GM12878 (cell line): ENCODE results near the gene BTG4. TPM values are rescaled to one million over a fixed set of nuclear protein-coding genes. Genes with fewer than 3 reads are reported as not detected.
A peak's percentile ranks its signal among the peaks of the same experiment; 100 is the strongest.

Experiments
- ASH2L ChIP-seq: fragments of 300-600, 200-600 bp; sonication (generic); IDR thresholded peaks from 2 replicates; pipeline ENCODE4 v1.6.1; 2017; ENCODE audit warnings: low read depth, mild to moderate bottlenecking, borderline replicate concordance
- ATF7 ChIP-seq: fragments of 450-650 bp; IDR thresholded peaks from 2 replicates; pipeline ENCODE4 v1.6.1; 2016; ENCODE audit warnings: low read depth, mild to moderate bottlenecking
- CEBPZ ChIP-seq: fragments of 150-350 bp; IDR thresholded peaks from 2 replicates; pipeline ENCODE4 v1.6.1; 2016; ENCODE audit warnings: low read depth, low read length
- CHD2 ChIP-seq: IDR thresholded peaks from 2 replicates; pipeline ENCODE4 v1.6.1; 2011; ENCODE audit warnings: low read depth, low read length, improper control_type of control experiment, borderline replicate concordance
- E4F1 ChIP-seq: fragments of 450-650 bp; IDR thresholded peaks from 2 replicates; pipeline ENCODE4 v1.6.1; 2018; ENCODE audit warnings: borderline replicate concordance, mild to moderate bottlenecking; ENCODE audit not compliant: partially characterized antibody
- FOXM1 ChIP-seq: IDR thresholded peaks from 2 replicates; pipeline ENCODE4 v1.6.1; 2012; ENCODE audit warnings: low read depth, mild to moderate bottlenecking, inconsistent platforms, low read length, moderate library complexity
- IRF4 ChIP-seq: IDR thresholded peaks from 2 replicates; pipeline ENCODE4 v1.6.1; 2011; ENCODE audit warnings: low read depth, low read length
- JUNB ChIP-seq: IDR thresholded peaks from 2 replicates; pipeline ENCODE4 v1.6.1; 2016; ENCODE audit warnings: antibody characterized with exemption, mild to moderate bottlenecking
- KLF5 ChIP-seq: fragments of 450-650 bp; IDR thresholded peaks from 2 replicates; pipeline ENCODE4 v1.6.1; 2014; ENCODE audit warnings: mild to moderate bottlenecking; ENCODE audit not compliant: partially characterized antibody
- MYC ChIP-seq: IDR thresholded peaks from 2 replicates; pipeline ENCODE4 v1.6.1; 2011; ENCODE audit warnings: mild to moderate bottlenecking, low read length, moderate library complexity, inconsistent platforms; ENCODE audit not compliant: insufficient read depth, insufficient replicate concordance, insufficient read length, severe bottlenecking
- RAD21 ChIP-seq: IDR thresholded peaks from 2 replicates; pipeline ENCODE4 v1.6.1; 2011; ENCODE audit warnings: mild to moderate bottlenecking, low read depth, low read length, moderate library complexity; ENCODE audit not compliant: insufficient read depth
- RBBP5 ChIP-seq: fragments of 200-600 bp; sonication (generic); conservative IDR thresholded peaks from 2 replicates; pipeline ENCODE4 v1.6.1; 2016
- REST ChIP-seq: IDR thresholded peaks from 2 replicates; pipeline ENCODE4 v1.6.1; 2012; ENCODE audit warnings: mild to moderate bottlenecking, low read depth, low read length
- RFX5 ChIP-seq: IDR thresholded peaks from 2 replicates; pipeline ENCODE4 v1.6.1; 2011; ENCODE audit warnings: low read depth, low read length, improper control_type of control experiment
- SREBF2 ChIP-seq: IDR thresholded peaks from 2 replicates; pipeline ENCODE4 v1.6.1; 2012; ENCODE audit warnings: mild to moderate bottlenecking, low read length
- SRF ChIP-seq, 2 experiments: IDR thresholded peaks; 2 replicates each; pipeline ENCODE4 v1.6.1; 2011; ENCODE audit warnings: low read depth in 2 of 2, low read length in 2 of 2, mild to moderate bottlenecking in 1 of 2, moderate library complexity in 1 of 2
- SUPT20H ChIP-seq: IDR thresholded peaks from 2 replicates; pipeline ENCODE4 v1.6.1; 2011; ENCODE audit warnings: low read depth, mild to moderate bottlenecking, low read length, moderate library complexity, borderline replicate concordance; ENCODE audit not compliant: control insufficient read depth
- ZNF24 ChIP-seq: fragments of 450-650 bp; IDR thresholded peaks from 2 replicates; pipeline ENCODE4 v1.6.1; 2017; ENCODE audit warnings: antibody characterized with exemption, mild to moderate bottlenecking
- ZNF384 ChIP-seq: IDR thresholded peaks from 2 replicates; pipeline ENCODE4 v1.6.1; 2012; ENCODE audit warnings: low read depth, mild to moderate bottlenecking, low read length, improper control_type of control experiment, borderline replicate concordance
- polyA plus RNA-seq, 11 experiments: library from polyadenylated mRNA; depleted of rRNA in 4 of 11; unstranded in 6 of 11; stranded (reverse) in 5 of 11; fragments of >200 nt; fragmentation: Nextera tagmentation in 4 of 11; fragmentation: Illumina TruSeq in 1 of 11; extraction: Ambion mirVana in 4 of 11; extraction: Trizol in 1 of 11; gene quantifications; 1 replicate in 1 of 11; 2 replicates in 10 of 11; pipeline versions ENCODE4 v1.2.1 to v1.2.3, GENCODE V29; 2011 to 2016; ENCODE audit warnings: inconsistent platforms in 2 of 11, missing spikeins in 2 of 11, low read depth in 1 of 11
- total RNA-seq, 4 experiments: library from RNA; depleted of rRNA in 3 of 4; stranded (reverse); fragments of >200 nt in 3 of 4; fragmentation: Illumina TruSeq in 1 of 4; extraction: Trizol in 1 of 4; gene quantifications; 2 replicates each; pipeline versions ENCODE4 v1.2.1 to v1.2.3, GENCODE V29; 2013 to 2021
- TF ChIP-seq, protein P1 (sequence below): IDR thresholded peaks from 2 replicates; pipeline ENCODE4 v1.6.1; 2011; ENCODE audit warnings: low read depth, low read length, improper control_type of control experiment, borderline replicate concordance

The BTG4 gene
- total and polyA plus RNA-seq, 10 of the 15 experiments (the other 5 are each of a cell fraction or from before 2014, with no cell fraction given): 0.14 TPM; not detected in 9

DNA sequence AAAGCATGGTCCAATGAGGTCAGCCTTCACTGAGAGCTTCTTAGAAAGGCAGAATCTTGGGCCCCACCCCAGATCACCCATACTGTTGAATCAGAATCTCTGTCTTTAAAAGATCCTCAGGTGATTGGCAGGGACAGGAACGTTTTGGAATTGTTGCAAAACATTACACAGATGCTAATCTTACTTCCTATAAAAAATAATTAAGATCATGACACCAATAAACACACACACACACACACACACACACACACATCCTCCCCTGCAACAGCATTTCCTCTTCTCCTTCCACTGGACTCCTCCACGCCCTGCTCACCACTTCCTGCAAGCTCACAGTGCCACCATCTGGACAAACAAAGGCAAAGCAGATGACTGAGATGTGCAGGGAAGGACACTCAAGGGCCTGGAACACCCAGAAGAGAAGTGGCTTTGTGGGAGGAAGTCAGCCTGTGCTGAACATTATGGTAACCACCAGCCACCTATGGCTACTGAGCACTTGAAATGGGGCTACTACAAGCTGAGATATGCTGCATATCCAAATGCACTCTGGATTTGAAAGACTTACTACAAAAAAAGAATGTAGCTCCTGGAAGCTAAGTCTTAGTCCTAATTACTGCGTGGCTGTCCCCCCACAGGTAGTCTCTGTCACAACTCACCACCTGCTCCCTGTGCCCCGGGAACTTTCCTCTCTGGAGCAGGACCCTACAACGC lies 65.6 kb downstream of the BTG4 start (continued):
- TF ChIP-seq E4F1 (peak; percentile 24), ASH2L (no peak), RAD21 (peak; percentile 100), KLF5 (no peak), JUNB (no peak), MYC (no peak), CEBPZ (no peak), RFX5 (no peak), REST (no peak), ATF7 (peak; percentile 69), ZNF384 (no peak), SREBF2 (no peak), CHD2 (no peak), SUPT20H (no peak), IRF4 (0 out of 2 replicates have a peak, but pooled peaks have one; percentile 49), RBBP5 (no peak), FOXM1 (no peak), SRF (IDR thresholded peaks at IDR 0.05; ENCODE audit: low read depth in 2 of 2, low read length in 2 of 2) (0 out of 4 replicates have a peak, but pooled peaks of 1 of the 2 experiments have one; percentile 31), ZNF24 (no peak)
- TF ChIP-seq, protein P1, sequence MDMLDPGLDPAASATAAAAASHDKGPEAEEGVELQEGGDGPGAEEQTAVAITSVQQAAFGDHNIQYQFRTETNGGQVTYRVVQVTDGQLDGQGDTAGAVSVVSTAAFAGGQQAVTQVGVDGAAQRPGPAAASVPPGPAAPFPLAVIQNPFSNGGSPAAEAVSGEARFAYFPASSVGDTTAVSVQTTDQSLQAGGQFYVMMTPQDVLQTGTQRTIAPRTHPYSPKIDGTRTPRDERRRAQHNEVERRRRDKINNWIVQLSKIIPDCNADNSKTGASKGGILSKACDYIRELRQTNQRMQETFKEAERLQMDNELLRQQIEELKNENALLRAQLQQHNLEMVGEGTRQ: no peak
